Activated naive CD4-positive, alpha-beta T cell (primary cell): ENCODE data around the gene ZC3H4.

Source experiments
- DNase-seq, 4 experiments: peaks; one replicate each; lab custom pipeline; 2025; lab: John Stamatoyannopoulos, UW

The ZC3H4 gene

GRCh38 chr19:47133021-47133471, 19.5 kb upstream of the ZC3H4 start:
- no peak for DNase-seq

DNA sequence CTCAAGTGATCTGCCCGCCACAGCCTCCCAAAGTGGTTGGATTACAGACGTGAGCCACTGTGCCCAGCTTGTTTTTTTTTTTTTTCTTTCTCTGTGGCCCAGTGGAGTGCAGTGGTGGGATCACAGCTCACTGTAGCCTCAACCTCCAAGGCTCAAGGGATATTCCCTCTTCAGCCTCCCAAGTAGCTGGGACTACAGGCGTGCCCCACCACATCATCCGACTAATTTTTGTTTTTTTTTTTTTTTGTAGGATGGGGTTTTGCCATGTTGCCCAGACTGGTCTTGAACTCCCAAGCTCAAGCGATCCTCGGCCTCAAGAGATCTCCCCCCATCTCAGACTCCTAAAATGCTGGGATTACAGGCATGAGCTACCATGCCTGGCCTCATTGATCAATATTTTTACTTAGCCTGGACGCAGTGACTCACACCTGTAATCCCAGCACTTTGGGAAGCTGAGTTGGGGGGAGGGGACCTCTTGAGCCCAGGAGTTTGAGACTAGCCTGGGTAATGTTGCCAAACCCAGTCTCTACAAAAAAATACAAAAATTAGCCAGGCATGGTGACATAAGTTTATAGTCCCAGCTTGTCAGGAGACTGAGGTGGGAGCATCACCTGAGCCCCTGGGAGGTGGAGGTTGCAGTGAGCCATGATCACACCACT, 18.7 kb upstream of the ZC3H4 start:
- DNase-seq = no peak

DNA sequence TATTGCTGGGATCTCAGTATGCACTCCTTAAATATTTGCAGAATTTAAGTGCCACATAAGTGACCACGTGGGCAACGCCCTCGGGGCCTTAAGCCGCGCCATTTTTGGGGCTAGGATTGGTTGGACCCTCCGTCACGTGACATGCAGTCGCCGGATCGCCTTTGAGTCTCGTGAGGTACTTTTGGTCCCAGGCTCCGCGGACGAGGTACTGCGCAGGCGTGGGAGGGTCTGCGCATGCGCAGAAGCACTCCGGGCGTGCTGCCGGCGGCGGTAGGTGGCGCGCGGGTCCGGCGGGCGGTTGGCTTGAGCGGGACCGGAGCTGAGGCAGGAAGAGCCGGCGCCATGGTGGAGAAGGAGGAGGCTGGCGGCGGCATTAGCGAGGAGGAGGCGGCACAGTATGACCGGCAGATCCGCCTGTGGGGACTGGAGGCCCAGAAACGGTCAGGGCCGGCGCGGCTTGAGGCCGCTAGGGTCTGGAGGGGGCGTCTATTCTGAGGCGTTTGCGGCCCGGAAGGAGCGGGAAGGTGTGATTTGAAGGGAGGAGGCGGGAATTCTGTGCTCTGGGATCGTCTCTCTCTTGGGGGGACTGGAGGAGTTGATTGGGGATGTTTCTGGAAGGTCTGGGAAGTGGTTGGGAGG, 17.1 kb upstream of the ZC3H4 start, which contains the start of gene SAE1:
Gene SAE1 (plus strand): TSS at position 247 of the 639 bp plus-strand sequence. CDS start 96 bp downstream, at position 343.
- peak; percentile 78 to 99 (median 90) for DNase-seq

DNA sequence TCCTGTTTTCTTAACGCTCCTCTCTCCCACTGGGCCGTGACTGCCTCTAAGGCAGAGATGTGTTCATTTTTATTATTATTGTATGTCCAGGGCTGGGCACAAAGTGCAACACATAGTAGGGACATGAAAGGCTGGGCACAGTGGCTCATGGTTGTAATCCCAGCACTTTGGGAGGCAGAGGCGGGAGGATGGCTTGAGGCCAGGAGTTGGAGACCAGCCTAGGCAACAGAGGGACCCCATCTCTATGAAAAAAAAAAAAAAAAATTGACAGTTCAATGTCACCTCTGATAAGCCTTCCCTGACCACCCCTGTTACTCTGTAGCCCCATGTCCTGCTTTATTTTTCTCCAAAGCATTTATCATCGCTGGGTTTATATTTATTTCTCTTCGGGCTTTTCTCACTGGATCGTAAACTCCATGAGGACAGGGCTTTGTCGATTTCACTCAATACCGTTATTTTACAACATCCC, 16.6 kb upstream of the ZC3H4 start:
- DNase-seq = no peak

DNA sequence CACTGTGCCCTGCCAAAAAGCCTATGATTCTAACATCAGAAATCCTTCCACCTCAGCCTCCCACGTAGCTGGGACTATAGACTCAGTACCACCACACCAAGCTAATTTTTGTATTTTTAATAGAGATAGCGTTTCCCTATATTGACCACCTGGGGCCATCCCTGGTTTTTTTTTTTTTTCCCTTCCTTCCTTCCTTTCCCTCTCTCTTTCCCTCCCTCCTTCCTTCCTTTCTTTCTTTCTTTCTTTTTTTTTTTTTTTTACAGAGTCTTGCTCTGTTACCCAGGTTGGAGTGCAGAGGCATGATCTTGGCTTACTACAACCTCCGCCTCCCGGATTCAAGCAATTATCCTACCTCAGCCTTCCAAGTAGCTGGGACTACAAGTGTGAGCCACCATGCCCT, 16.0 kb upstream of the ZC3H4 start:
- DNase-seq = no peak

- no peak for DNase-seq
These were observed 12.0 kb upstream of the ZC3H4 start for GRCh38 chr19:47125669-47125938.

DNA sequence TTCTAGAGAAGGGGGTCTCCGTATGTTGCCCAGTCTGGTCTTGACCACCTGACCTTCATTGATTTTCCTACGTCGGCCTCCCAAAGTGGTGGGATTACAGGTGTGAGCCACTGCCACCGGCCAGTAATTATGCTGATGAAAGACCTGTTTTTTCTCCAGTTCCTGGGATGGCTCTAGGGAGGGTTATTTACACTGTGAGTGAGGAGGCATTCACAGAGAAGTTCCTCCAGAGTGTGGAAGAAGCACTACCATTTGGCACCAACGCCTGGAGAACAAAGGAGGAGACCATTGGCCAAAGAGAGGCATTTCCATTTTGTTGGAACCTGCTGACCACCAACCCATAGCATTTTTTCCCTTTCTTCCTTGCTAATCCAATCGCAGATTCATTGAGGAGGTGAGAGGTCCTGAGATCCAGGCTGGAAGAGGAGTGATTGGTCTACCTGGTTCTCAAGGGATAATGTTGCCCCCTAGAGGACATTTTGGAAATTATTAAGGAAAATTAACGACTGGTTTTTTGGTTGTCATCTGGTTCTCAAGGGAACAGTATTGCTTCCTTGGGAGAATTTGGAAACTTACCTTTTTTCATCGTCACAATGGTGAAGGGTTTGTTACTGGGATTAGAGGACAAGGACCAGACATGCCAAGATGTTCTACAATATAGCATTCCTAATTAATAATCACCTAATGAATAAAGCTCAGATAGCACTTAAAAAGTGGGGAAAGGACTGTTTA, 11.5 kb upstream of the ZC3H4 start:
- no peak for DNase-seq

DNA sequence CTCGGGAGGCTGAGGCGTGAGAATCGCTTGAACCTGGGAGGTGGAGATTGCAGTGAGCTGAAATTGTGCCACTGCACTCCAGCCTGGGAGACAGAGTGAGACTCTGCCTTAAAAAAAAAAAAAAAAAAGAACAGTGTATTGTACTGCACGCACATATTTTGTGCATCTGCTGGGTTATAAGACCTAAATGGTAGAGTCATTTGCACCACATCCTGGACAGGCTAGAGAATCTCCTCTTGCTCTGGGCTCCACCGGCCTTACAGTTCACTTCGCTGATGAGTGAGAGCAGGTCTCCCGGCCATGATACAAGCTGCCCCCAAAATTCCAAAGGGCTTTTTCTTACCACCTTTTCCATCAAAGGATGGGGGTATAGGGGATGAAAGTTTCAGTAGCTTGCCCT, 9.8 kb upstream of the ZC3H4 start:
- DNase-seq = no peak

GRCh38 chr19:47122359-47123335, 9.1 kb upstream of the ZC3H4 start:
- DNase-seq = no peak

DNA sequence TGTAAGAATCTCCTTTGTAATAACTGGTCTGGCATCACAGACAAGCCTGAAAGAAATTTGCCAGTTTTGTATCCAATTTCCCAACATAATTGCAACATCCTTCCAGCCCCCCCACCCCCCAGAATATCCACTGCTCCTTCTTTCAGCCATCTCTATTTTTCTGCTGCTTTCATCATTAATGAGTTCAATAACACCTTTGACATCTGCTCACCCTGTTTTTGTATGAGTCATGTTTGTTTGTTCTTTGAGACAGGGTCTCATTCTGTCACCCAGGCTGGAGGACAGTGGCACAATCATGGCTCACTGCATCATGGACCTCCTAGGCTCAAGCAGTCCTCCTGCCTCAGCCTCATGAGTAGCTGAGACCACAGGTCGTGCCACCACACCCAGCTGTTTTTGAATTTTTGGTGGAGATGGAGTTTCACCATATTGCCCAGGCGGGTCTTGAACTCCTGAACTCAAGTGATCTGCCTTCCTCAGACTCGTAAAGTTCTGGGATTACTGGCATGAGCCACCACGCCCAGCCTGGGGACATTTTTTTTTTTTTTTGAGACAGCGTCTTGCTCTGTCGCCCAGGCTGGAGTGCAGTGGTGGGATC, 7.0 kb upstream of the ZC3H4 start:
- no peak for DNase-seq

DNA sequence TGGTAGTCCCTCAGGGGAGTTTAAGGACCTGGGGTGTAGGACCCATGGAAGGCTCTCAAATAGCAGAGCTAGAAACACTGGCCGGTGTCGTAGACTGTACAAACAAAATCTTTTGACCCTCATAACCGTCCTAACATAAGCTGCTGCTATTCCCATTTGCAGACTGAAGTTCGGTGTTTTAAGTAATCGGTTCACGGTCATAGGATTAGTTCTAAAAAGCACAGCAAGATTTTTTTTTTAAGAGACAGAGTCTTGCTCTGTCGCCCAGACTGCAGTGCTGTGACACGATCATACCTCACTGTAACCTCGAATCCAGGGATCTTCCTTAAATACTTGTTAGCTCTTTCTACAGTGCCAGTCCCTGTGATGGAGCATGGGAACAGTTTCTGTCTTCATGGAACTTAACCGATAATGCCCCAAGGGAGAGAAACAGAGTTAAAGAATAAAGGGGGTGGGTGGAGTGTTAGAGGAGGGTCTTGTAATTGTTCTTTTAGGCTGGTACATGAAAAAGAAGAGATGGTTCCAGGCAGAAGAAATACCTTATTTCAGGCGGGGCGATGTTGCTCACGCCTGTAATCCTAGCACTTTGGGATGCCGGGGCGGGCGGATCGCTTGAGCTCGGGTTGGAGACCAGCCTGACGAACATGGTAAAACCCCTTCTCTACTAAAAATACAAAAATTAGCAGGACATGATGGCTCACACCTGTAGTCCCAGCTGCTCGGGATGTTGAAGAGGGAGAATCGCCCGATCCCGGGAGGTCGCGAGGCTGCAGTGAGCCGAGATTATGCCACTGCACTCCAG, 475 bp upstream of the ZC3H4 start:
- no peak for DNase-seq

DNA sequence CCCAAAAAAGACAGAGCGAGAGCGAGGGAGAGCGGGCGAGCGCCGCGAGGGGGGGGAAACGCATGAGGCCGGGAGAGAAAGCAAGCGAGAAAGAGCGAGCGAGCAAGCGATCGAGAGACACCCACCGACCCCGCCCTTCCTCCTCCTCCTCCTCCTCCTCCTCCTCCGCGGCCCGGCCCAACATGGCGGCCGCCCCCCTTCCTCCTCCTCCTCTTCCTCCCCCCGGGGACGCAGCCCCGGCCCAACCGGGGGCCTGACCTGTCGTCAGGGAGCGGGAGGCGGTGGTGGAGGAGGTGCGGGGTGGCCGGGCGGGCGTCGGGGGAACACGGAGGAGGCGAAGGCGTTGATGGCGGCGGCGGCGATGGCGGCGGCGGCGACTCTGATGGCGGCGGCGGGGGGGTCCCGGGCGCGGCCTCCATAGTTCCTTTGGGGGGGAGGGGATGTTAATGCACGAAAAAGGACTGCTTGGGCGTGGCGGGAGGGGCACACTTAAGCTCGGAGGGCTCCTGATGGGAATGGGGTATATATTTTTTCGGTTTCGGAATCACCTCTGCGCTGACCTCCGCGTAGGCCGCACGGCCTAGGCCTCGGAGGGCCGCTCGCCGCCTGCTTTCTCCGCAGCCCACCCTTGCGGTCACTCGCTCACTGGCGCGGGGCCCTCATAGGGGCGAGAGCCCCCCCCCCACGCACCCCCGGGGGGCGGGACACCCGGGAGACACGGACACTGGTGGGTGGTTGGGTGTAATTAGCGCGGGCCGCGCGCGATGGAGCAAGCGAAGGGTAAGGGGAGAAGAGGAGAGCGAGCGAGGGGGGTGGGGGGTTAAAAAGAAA, 1.2 kb downstream of the ZC3H4 start:
- DNase-seq = peak; percentile 61 to 88 (median 80)

DNA sequence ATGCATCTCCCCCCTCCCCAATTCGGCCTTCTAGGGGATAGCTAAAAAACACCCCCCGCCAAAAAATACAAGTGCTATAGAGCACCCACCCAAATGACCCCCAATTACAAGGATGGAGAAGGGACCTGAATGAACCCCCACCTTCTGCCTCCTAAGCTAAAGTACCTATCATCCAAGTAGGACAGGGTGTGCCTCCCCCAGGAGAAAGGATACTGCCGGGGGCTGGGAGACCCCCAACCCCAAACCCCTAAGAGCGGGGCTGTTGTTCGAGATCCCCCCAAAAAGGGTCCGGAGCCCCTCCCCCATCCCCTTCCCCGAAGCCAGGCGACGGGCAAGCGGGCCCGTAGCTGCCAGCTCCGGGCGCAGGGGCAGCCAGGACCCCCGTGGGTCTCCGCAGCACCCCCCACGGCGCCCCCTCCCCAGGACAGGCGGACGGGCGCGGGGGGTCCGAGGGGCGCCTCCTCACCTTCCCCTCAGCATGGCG, 1.9 kb downstream of the ZC3H4 start:
- DNase-seq = no peak

GRCh38 chr19:47111006-47111621, 2.5 kb downstream of the ZC3H4 start:
- DNase-seq = peak in 2 of 4 experiments; percentile 26 to 30

- DNase-seq = peak in 2 of 4 experiments; percentile 41 to 50
These were observed 3.0 kb downstream of the ZC3H4 start for GRCh38 chr19:47110521-47111005.

- DNase-seq = no peak
These were observed 3.8 kb downstream of the ZC3H4 start for GRCh38 chr19:47109541-47110375.

- DNase-seq = no peak
These were observed 4.4 kb downstream of the ZC3H4 start for GRCh38 chr19:47109177-47109540.
